Endothelial cell of umbilical vein (primary cell): ENCODE data around the gene CTBP1. TPM values are rescaled to one million over a fixed set of nuclear protein-coding genes. Genes with fewer than 3 reads are reported as not detected.

Experiments
- BruUV-seq: library from RNA; stranded (reverse); fragments of 400-500 nt; replicated peaks from 2 replicates; lab custom pipeline; 2021; lab: Mats Ljungman, UMichigan
- CTCF ChIA-PET: fragments of 300-600, 350-600 bp; sonication (Branson Sonifier 250); formaldehyde crosslinking; loops from one replicate; lab custom pipeline; 2021; ENCODE audit warnings: antibody characterized with exemption, inconsistent platforms; lab: Charles Lee
- POLR2A ChIA-PET: fragments of 300-600, 350-600 bp; sonication (Branson Sonifier 250); formaldehyde crosslinking; loops from one replicate; lab custom pipeline; 2021; ENCODE audit warnings: antibody characterized with exemption, inconsistent platforms; lab: Charles Lee
- DNase-seq: peaks from one replicate; pipeline ENCODE4 v3.0.0-alpha.2; 2011; ENCODE audit warnings: low read depth, low spot score
- FAIRE-seq: peaks from 2 replicates; lab custom pipeline; 2011; peaks lifted over from hg19 to GRCh38; lab: Jason Lieb, UNC
- H2AFZ ChIP-seq: 2 replicates; pipeline ENCODE4 v1.6.0; 2012; ENCODE audit warnings: low read depth, low read length, control low read depth, inconsistent platforms
- H3K27ac ChIP-seq: 2 replicates; pipeline ENCODE4 v1.5.1; 2011; ENCODE audit warnings: low read depth, mild to moderate bottlenecking, control low read depth, low read length, moderate library complexity; ENCODE audit not compliant: insufficient read depth
- H3K27me3 ChIP-seq, 2 experiments: 2 replicates each; pipeline versions ENCODE4 v1.6.0 to v1.6.1; 2011; ENCODE audit warnings: low read length in 2 of 2, mixed read lengths in 1 of 2; ENCODE audit not compliant: control insufficient read depth in 2 of 2, insufficient read depth in 2 of 2
- H3K36me3 ChIP-seq, 2 experiments: 2 replicates in 1 of 2; 3 replicates in 1 of 2; pipeline ENCODE4 v1.5.1; 2011; ENCODE audit warnings: low read length in 2 of 2, mild to moderate bottlenecking in 1 of 2, moderate library complexity in 1 of 2; ENCODE audit not compliant: control insufficient read depth in 2 of 2, insufficient read depth in 2 of 2; ENCODE audit errors: extremely low read depth in 1 of 2
- H3K4me1 ChIP-seq: 3 replicates; pipeline ENCODE4 v1.5.1; 2011; ENCODE audit warnings: mild to moderate bottlenecking, low read length; ENCODE audit not compliant: control insufficient read depth, insufficient read depth; ENCODE audit errors: extremely low read depth
- H3K4me2 ChIP-seq: 2 replicates; pipeline ENCODE4 v1.6.1; 2011; ENCODE audit warnings: low read length, control low read depth, mixed read lengths; ENCODE audit not compliant: insufficient read depth
- H3K4me3 ChIP-seq, 3 experiments: fragments of 200-600 bp in 1 of 3; sonication (generic), shearing (Covaris generic) in 1 of 3; replicated peaks in 1 of 3; 2 replicates each; pipeline ENCODE4 v1.5.1; 2011 to 2016; ENCODE audit warnings: control low read depth in 3 of 3, low read length in 3 of 3, mild to moderate bottlenecking in 2 of 3, inconsistent platforms in 1 of 3, low read depth in 1 of 3, moderate library complexity in 1 of 3; ENCODE audit not compliant: insufficient read depth in 1 of 3
- H3K79me2 ChIP-seq: 2 replicates; pipeline ENCODE4 v1.6.0; 2012; ENCODE audit warnings: low read length, inconsistent platforms; ENCODE audit not compliant: control insufficient read depth, insufficient read depth
- H3K9ac ChIP-seq: replicated peaks from 2 replicates; pipeline ENCODE3; 2011; ENCODE audit warnings: low read length, control low read depth; ENCODE audit not compliant: insufficient read depth; ENCODE audit errors: extremely low read depth
- H3K9me1 ChIP-seq: replicated peaks from 3 replicates; pipeline ENCODE4 v1.6.0; 2011; ENCODE audit warnings: mild to moderate bottlenecking, low read length; ENCODE audit not compliant: control insufficient read depth, insufficient read depth; ENCODE audit errors: extremely low read depth
- H3K9me3 ChIP-seq: replicated peaks from 2 replicates; pipeline ENCODE4 v1.5.1; 2012; ENCODE audit warnings: low read length, inconsistent platforms; ENCODE audit not compliant: control insufficient read depth, insufficient read depth
- H4K20me1 ChIP-seq: replicated peaks from 2 replicates; pipeline ENCODE3; 2011; ENCODE audit warnings: mild to moderate bottlenecking, low read length; ENCODE audit not compliant: control insufficient read depth, insufficient read depth; ENCODE audit errors: extremely low read depth
- EZH2 ChIP-seq: IDR thresholded peaks from 2 replicates; pipeline ENCODE4 v1.6.1; 2012; ENCODE audit warnings: borderline replicate concordance, low read depth, mild to moderate bottlenecking, moderate library complexity, low read length, inconsistent platforms; ENCODE audit not compliant: severe bottlenecking
- FOS ChIP-seq: IDR thresholded peaks from 2 replicates; pipeline ENCODE4 v1.6.1; 2011; ENCODE audit warnings: mild to moderate bottlenecking, low read length, moderate library complexity, borderline replicate concordance; ENCODE audit not compliant: insufficient read depth
- GATA2 ChIP-seq: IDR thresholded peaks from 2 replicates; pipeline ENCODE4 v1.7.0; 2011; ENCODE audit warnings: low read depth, mild to moderate bottlenecking, moderate library complexity, mixed read lengths, low read length; ENCODE audit not compliant: insufficient read length, insufficient read depth
- JUN ChIP-seq: IDR thresholded peaks from 2 replicates; pipeline ENCODE4 v1.6.1; 2011; ENCODE audit warnings: borderline replicate concordance, low read depth; ENCODE audit not compliant: insufficient read length, insufficient read depth
- MYC ChIP-seq: IDR thresholded peaks from one replicate; pipeline ENCODE4 v1.6.1; 2011; ENCODE audit warnings: mild to moderate bottlenecking, low read depth, low read length
- POLR2A ChIP-seq: IDR thresholded peaks from 2 replicates; pipeline ENCODE4 v1.6.1; 2012; ENCODE audit warnings: low read depth, mild to moderate bottlenecking, control low read depth, low read length
- POLR2AphosphoS5 ChIP-seq: IDR thresholded peaks from 2 replicates; pipeline ENCODE4 v1.6.1; 2012; ENCODE audit warnings: low read depth, mild to moderate bottlenecking, control low read depth, low read length, moderate library complexity; ENCODE audit not compliant: insufficient read depth
- dilution Hi-C: fragments of 300-500 bp; cut with MboI; formaldehyde crosslinking; loops from one replicate; pipeline ENCODE4 v1.15.0; 2019; ENCODE audit warnings: low sequenced_read_pairs; ENCODE audit not compliant: extremely low pct_ligation_motif_present
- intact Hi-C: fragments of 100-400 bp; cut with micrococcal nuclease; formaldehyde crosslinking; loops from one replicate; pipeline ENCODE4 v1.10.0; 2022
- polyA plus RNA-seq, 4 experiments: library from polyadenylated mRNA; depleted of rRNA in 3 of 4; stranded (reverse) in 3 of 4; unstranded in 1 of 4; fragments of >200 nt; gene quantifications; 2 replicates each; pipeline versions ENCODE4 v1.2.1 to v1.2.3, GENCODE V29; 2011 to 2012; ENCODE audit warnings: missing spikeins in 1 of 4
- total RNA-seq: library from RNA; stranded (reverse); gene quantifications from 2 replicates; pipeline ENCODE4 v1.2.3, GENCODE V29; 2021
- TF ChIP-seq, protein P1 (sequence below), 2 donors: IDR thresholded peaks; 1 replicate in 1 of 2; 2 replicates in 1 of 2; pipeline ENCODE4 v1.5.1; 2011; ENCODE audit warnings: low read length in 2 of 2, mild to moderate bottlenecking in 2 of 2, moderate library complexity in 2 of 2, control low read depth in 1 of 2, inconsistent platforms in 1 of 2, low read depth in 1 of 2; ENCODE audit not compliant: insufficient read depth in 1 of 2; ENCODE audit errors: extremely low read depth in 1 of 2
- TF ChIP-seq, protein P2 (sequence below): IDR thresholded peaks from 2 replicates; pipeline ENCODE4 v1.6.1; 2011; ENCODE audit not compliant: insufficient read depth, insufficient read length

CTBP1 gene
- total and polyA plus RNA-seq, 2 donors (not counting 3 experiments of a cell fraction or from before 2014, with no cell fraction given) = 165 to 167 TPM

- no peaks in the 10 kb centered on the region for H3K9me1 ChIP-seq
- no peak overlapping the region for H3K4me3 ChIP-seq
- intact Hi-C loops (no loop called here), dilution Hi-C loops (no loop called here)
- H3K4me2 ChIP-seq = no peak overlapping the region
- H3K9ac ChIP-seq = no peak overlapping the region
- peak; percentile 7 for DNase-seq
- POLR2A ChIA-PET = no interaction called here
- no peak for FAIRE-seq
- H2AFZ ChIP-seq = no peak overlapping the region
- H4K20me1 ChIP-seq = no peaks in the 10 kb centered on the region
- TF ChIP-seq EZH2 (no peak), POLR2AphosphoS5 (no peak), JUN (no peak), MYC (no peak), POLR2A (no peak), GATA2 (no peak), FOS (no peak)
- TF ChIP-seq, protein P1, sequence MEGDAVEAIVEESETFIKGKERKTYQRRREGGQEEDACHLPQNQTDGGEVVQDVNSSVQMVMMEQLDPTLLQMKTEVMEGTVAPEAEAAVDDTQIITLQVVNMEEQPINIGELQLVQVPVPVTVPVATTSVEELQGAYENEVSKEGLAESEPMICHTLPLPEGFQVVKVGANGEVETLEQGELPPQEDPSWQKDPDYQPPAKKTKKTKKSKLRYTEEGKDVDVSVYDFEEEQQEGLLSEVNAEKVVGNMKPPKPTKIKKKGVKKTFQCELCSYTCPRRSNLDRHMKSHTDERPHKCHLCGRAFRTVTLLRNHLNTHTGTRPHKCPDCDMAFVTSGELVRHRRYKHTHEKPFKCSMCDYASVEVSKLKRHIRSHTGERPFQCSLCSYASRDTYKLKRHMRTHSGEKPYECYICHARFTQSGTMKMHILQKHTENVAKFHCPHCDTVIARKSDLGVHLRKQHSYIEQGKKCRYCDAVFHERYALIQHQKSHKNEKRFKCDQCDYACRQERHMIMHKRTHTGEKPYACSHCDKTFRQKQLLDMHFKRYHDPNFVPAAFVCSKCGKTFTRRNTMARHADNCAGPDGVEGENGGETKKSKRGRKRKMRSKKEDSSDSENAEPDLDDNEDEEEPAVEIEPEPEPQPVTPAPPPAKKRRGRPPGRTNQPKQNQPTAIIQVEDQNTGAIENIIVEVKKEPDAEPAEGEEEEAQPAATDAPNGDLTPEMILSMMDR (IDR thresholded peaks at IDR 0.05; ENCODE audit: extremely low read depth in 1 of 2, insufficient read depth in 1 of 2, low read depth in 1 of 2, low read length in 2 of 2) = no peak
- TF ChIP-seq, protein P2, sequence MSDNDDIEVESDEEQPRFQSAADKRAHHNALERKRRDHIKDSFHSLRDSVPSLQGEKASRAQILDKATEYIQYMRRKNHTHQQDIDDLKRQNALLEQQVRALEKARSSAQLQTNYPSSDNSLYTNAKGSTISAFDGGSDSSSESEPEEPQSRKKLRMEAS = no peak
- H3K9me3 ChIP-seq = no peaks in the 10 kb centered on the region
- no peaks in the 10 kb centered on the region for H3K79me2 ChIP-seq
- BruUV-seq = no TSS peak
- CTCF ChIA-PET = no interaction called here
- no peaks in the 10 kb centered on the region for H3K4me1 ChIP-seq
- no peak overlapping the region for H3K27ac ChIP-seq
- H3K36me3 ChIP-seq = no peaks in the 10 kb centered on the region
- H3K27me3 ChIP-seq = peaks cover 2 to 10% of the 10 kb centered on the region in 2 experiments
These were observed 11.6 kb upstream of the CTBP1 start for GRCh38 chr4:1260418-1261106.
